BLaER1 treated with 17β-estradiol and CSF1 and Interleukin-3, amounts not matched to agents 10 nM and 100 nM (cell line): Measurements from ENCODE around the gene SLC46A2.

ENCODE experiments used
- H3K27ac ChIP-seq, 11 experiments: shearing (Covaris generic); formaldehyde crosslinking; 2 replicates each; pipeline ENCODE4 v1.8.1; 2022
- H3K27me3 ChIP-seq, 11 experiments: shearing (Covaris generic); formaldehyde crosslinking; 2 replicates each; pipeline ENCODE4 v1.8.1; 2022
- H3K36me3 ChIP-seq, 11 experiments: shearing (Covaris generic); formaldehyde crosslinking; 2 replicates each; pipeline ENCODE4 v1.8.1; 2022
- H3K4me1 ChIP-seq, 10 experiments: shearing (Covaris generic); formaldehyde crosslinking; 2 replicates each; pipeline ENCODE4 v1.8.1; 2022
- H3K4me2 ChIP-seq, 11 experiments: shearing (Covaris generic); formaldehyde crosslinking; 2 replicates each; pipeline ENCODE4 v1.8.1; 2022
- H3K4me3 ChIP-seq, 10 experiments: shearing (Covaris generic); formaldehyde crosslinking; 2 replicates each; pipeline ENCODE4 v1.8.1; 2022
- H3K9ac ChIP-seq, 11 experiments: shearing (Covaris generic); formaldehyde crosslinking; 2 replicates each; pipeline ENCODE4 v1.8.1; 2022
- H3K9me3 ChIP-seq, 11 experiments: shearing (Covaris generic); formaldehyde crosslinking; replicated peaks in 1 of 11; 2 replicates each; pipeline ENCODE4 v1.8.1; 2022
- H4K20me1 ChIP-seq, 11 experiments: shearing (Covaris generic); formaldehyde crosslinking; 2 replicates each; pipeline ENCODE4 v1.8.1; 2022
- Cebpa-rat ChIP-seq, 11 experiments: shearing (Covaris generic); IDR thresholded peaks; 2 replicates each; pipeline ENCODE4 v1.8.1; 2022

Gene SLC46A2

GRCh38 chr9:112852741-112853504, 37.8 kb downstream of the SLC46A2 start:
- no peaks in the 10 kb centered on the region for H3K27me3 ChIP-seq
- H3K9ac ChIP-seq: no peak overlapping the region
- no peak for TF ChIP-seq Cebpa-rat (IDR thresholded peaks at IDR 0.05)
- H3K4me1 ChIP-seq: peaks cover 5 to 93% (median 52%) of the 10 kb centered on the region in 10 experiments; a peak in 17 of 20 replicates
- H4K20me1 ChIP-seq: no peaks in the 10 kb centered on the region
- H3K27ac ChIP-seq: peak overlapping the region in 4 of 11 experiments; percentile 35 to 98 (median 40); a peak in 8 of 22 replicates
- H3K4me3 ChIP-seq: no peak overlapping the region
- H3K36me3 ChIP-seq: peaks cover 9 to 61% (median 46%) of the 10 kb centered on the region in 11 experiments; a peak in 19 of 22 replicates
- no peaks in the 10 kb centered on the region for H3K9me3 ChIP-seq
- peak overlapping the region in 5 of 11 experiments; percentile 12 to 53 (median 45); a peak in 7 of 22 replicates for H3K4me2 ChIP-seq

- TF ChIP-seq Cebpa-rat (IDR thresholded peaks at IDR 0.05): no peak
- H3K27me3 ChIP-seq: no peaks in the 10 kb centered on the region
- peaks cover 9 to 65% (median 46%) of the 10 kb centered on the region in 11 experiments; a peak in 19 of 22 replicates for H3K36me3 ChIP-seq
- peaks cover 5 to 93% (median 57%) of the 10 kb centered on the region in 10 experiments; a peak in 17 of 20 replicates for H3K4me1 ChIP-seq
- H3K27ac ChIP-seq: peak overlapping the region in 6 of 11 experiments; percentile 4 to 78 (median 39); a peak in 6 of 22 replicates
- H3K9ac ChIP-seq: 0 out of 22 replicates have a peak overlapping the region, but pooled peaks of 1 of the 11 experiments have one; percentile 22
- H3K4me2 ChIP-seq: no peak overlapping the region
- no peak overlapping the region for H3K4me3 ChIP-seq
- H3K9me3 ChIP-seq: no peaks in the 10 kb centered on the region
- no peaks in the 10 kb centered on the region for H4K20me1 ChIP-seq
These were observed 39.8 kb downstream of the SLC46A2 start for GRCh38 chr9:112850840-112851239.

GRCh38 chr9:112849363-112849922, 41.2 kb downstream of the SLC46A2 start:
- TF ChIP-seq Cebpa-rat (IDR thresholded peaks at IDR 0.05): no peak
- H3K9me3 ChIP-seq: peaks cover 0 to 5% (median 0%) of the 10 kb centered on the region in 11 experiments; a peak in 1 of 22 replicates
- H3K36me3 ChIP-seq: peaks cover 9 to 61% (median 46%) of the 10 kb centered on the region in 11 experiments; a peak in 19 of 22 replicates
- peaks cover 5 to 93% (median 56%) of the 10 kb centered on the region in 10 experiments; a peak in 17 of 20 replicates for H3K4me1 ChIP-seq
- no peaks in the 10 kb centered on the region for H4K20me1 ChIP-seq
- H3K4me2 ChIP-seq: peak overlapping the region in 6 of 11 experiments; percentile 55 to 74 (median 64); a peak in 10 of 22 replicates
- H3K27ac ChIP-seq: peak overlapping the region in 6 of 11 experiments; percentile 53 to 78 (median 60); a peak in 10 of 22 replicates
- H3K4me3 ChIP-seq: no peak overlapping the region
- no peaks in the 10 kb centered on the region for H3K27me3 ChIP-seq
- H3K9ac ChIP-seq: no peak overlapping the region; a peak in 1 of 22 replicates

GRCh38 chr9:112848316-112849151, 42.1 kb downstream of the SLC46A2 start:
- peak overlapping the region in 8 of 11 experiments; percentile 8 to 78 (median 60); a peak in 15 of 22 replicates for H3K27ac ChIP-seq
- peaks cover 9 to 54% (median 40%) of the 10 kb centered on the region in 11 experiments; a peak in 19 of 22 replicates for H3K36me3 ChIP-seq

GRCh38 chr9:112846528-112847488, 43.9 kb downstream of the SLC46A2 start:
- peaks cover 0 to 11% (median 0%) of the 10 kb centered on the region in 11 experiments; a peak in 2 of 22 replicates for H3K9me3 ChIP-seq
- H3K4me3 ChIP-seq: no peak overlapping the region
- H3K4me2 ChIP-seq: peak overlapping the region in 9 of 11 experiments; percentile 34 to 75 (median 69); a peak in 15 of 22 replicates
- peak overlapping the region in 8 of 11 experiments; percentile 18 to 78 (median 58); a peak in 15 of 22 replicates for H3K27ac ChIP-seq
- no peaks in the 10 kb centered on the region for H3K27me3 ChIP-seq
- peaks cover 5 to 84% (median 51%) of the 10 kb centered on the region in 10 experiments; a peak in 17 of 20 replicates for H3K4me1 ChIP-seq
- H4K20me1 ChIP-seq: no peaks in the 10 kb centered on the region
- TF ChIP-seq Cebpa-rat (IDR thresholded peaks at IDR 0.05): no peak
- H3K9ac ChIP-seq: peak overlapping the region in 4 of 11 experiments; percentile 7 to 43 (median 24); a peak in 4 of 22 replicates
- H3K36me3 ChIP-seq: peaks cover 6 to 52% (median 39%) of the 10 kb centered on the region in 11 experiments; a peak in 19 of 22 replicates

More at GRCh38 chr9:112848316-112849151, 42.1 kb downstream of the SLC46A2 start:
- H3K27me3 ChIP-seq: no peaks in the 10 kb centered on the region
- peak overlapping the region in 9 of 11 experiments; percentile 25 to 74 (median 58); a peak in 17 of 22 replicates for H3K4me2 ChIP-seq
- no peak overlapping the region for H3K4me3 ChIP-seq
- no peaks in the 10 kb centered on the region for H4K20me1 ChIP-seq
- H3K4me1 ChIP-seq: peaks cover 5 to 91% (median 54%) of the 10 kb centered on the region in 10 experiments; a peak in 17 of 20 replicates
- peak overlapping the region in 4 of 11 experiments; percentile 19 to 48 (median 24); a peak in 6 of 22 replicates for H3K9ac ChIP-seq
- H3K9me3 ChIP-seq: peaks cover 0 to 9% (median 0%) of the 10 kb centered on the region in 11 experiments; a peak in 2 of 22 replicates
- TF ChIP-seq Cebpa-rat (IDR thresholded peaks at IDR 0.05): no peak

GRCh38 chr9:112844771-112845542, 45.7 kb downstream of the SLC46A2 start:
- H3K4me2 ChIP-seq: peak overlapping the region in 7 of 11 experiments; percentile 2 to 75 (median 63); a peak in 11 of 22 replicates
- no peaks in the 10 kb centered on the region for H4K20me1 ChIP-seq
- no peaks in the 10 kb centered on the region for H3K27me3 ChIP-seq
- H3K27ac ChIP-seq: peak overlapping the region in 9 of 11 experiments; percentile 37 to 78 (median 68); a peak in 17 of 22 replicates
- no peak overlapping the region for H3K4me3 ChIP-seq
- no peak for TF ChIP-seq Cebpa-rat (IDR thresholded peaks at IDR 0.05)
- peaks cover 0 to 42% (median 25%) of the 10 kb centered on the region in 11 experiments; a peak in 17 of 22 replicates for H3K36me3 ChIP-seq
- H3K9ac ChIP-seq: peak overlapping the region in 4 of 11 experiments; percentile 23 to 50 (median 39); a peak in 7 of 22 replicates
- peaks cover 0 to 11% (median 0%) of the 10 kb centered on the region in 11 experiments; a peak in 2 of 22 replicates for H3K9me3 ChIP-seq
- peaks cover 5 to 87% (median 60%) of the 10 kb centered on the region in 10 experiments; a peak in 17 of 20 replicates for H3K4me1 ChIP-seq
